MCF 10A (cell line): ENCODE results near the gene HOXA4. TPM values are rescaled to one million over a fixed set of nuclear protein-coding genes. Genes with fewer than 3 reads are reported as not detected.

Source experiments
- BruUV-seq: library from RNA; stranded (reverse); fragments of 400-500 nt; replicated peaks from 2 replicates; lab custom pipeline; 2021; lab: Mats Ljungman, UMichigan
- CTCF ChIA-PET: fragments of 300-600 bp; sonication (Branson Sonifier 250); formaldehyde crosslinking; extraction: SDS; loops from one replicate; lab custom pipeline; 2021; ENCODE audit warnings: antibody characterized with exemption, inconsistent platforms; lab: Yijun Ruan, JAX
- POLR2A ChIA-PET: fragments of 300-600, 350-650 bp; sonication (Branson Sonifier 250); formaldehyde crosslinking; extraction: SDS; loops from one replicate; lab custom pipeline; 2020; ENCODE audit warnings: antibody characterized with exemption, inconsistent platforms; lab: Yijun Ruan, JAX
- DNase-seq: peaks from one replicate; pipeline ENCODE4 v3.0.0-alpha.2; 2018; ENCODE audit not compliant: unreplicated experiment
- H3K27ac Mint-ChIP-seq: one replicate; pipeline ENCODE4 v1.8.0; 2022; ENCODE audit warnings: mild to moderate bottlenecking, low read depth, mixed read lengths; ENCODE audit not compliant: unreplicated experiment
- H3K27me3 Mint-ChIP-seq: one replicate; pipeline ENCODE4 v1.8.0; 2022; ENCODE audit warnings: mixed read lengths; ENCODE audit not compliant: insufficient read depth, unreplicated experiment
- H3K36me3 Mint-ChIP-seq: one replicate; pipeline ENCODE4 v1.8.0; 2022; ENCODE audit warnings: mild to moderate bottlenecking, moderate library complexity, mixed read lengths; ENCODE audit not compliant: insufficient read depth, unreplicated experiment
- H3K4me1 Mint-ChIP-seq: one replicate; pipeline ENCODE4 v1.8.0; 2022; ENCODE audit warnings: mixed read lengths; ENCODE audit not compliant: insufficient read depth, unreplicated experiment
- H3K4me3 Mint-ChIP-seq: one replicate; pipeline ENCODE4 v1.8.0; 2022; ENCODE audit warnings: mild to moderate bottlenecking, moderate library complexity, mixed read lengths; ENCODE audit not compliant: unreplicated experiment
- H3K9me3 Mint-ChIP-seq: one replicate; pipeline ENCODE4 v1.8.0; 2022; ENCODE audit warnings: mixed read lengths; ENCODE audit not compliant: unreplicated experiment
- CTCF ChIP-seq: fragments of 200-600 bp; IDR thresholded peaks from one replicate; pipeline ENCODE4 v1.8.0; 2022; ENCODE audit warnings: antibody characterized with exemption, mild to moderate bottlenecking; ENCODE audit not compliant: unreplicated experiment
- intact Hi-C: fragments of 100-400 bp; cut with micrococcal nuclease; formaldehyde crosslinking; loops from 2 replicates; pipeline ENCODE4 v1.14.1; 2022
- total RNA-seq: library from RNA; stranded (reverse); gene quantifications from 2 replicates; pipeline ENCODE4 v1.2.3, GENCODE V29; 2022

Gene HOXA4
- total RNA-seq, 1 experiment from 2014 or later, result 2.6 TPM

GRCh38 chr7:27100694-27101170, 29.8 kb downstream of the HOXA4 start:
- intact Hi-C loops, result no loop called here
- BruUV-seq, result no TSS peak
- no peak for TF ChIP-seq CTCF
- Mint-ChIP-seq H3K27me3 (no peaks in the 10 kb centered on the region), H3K36me3 (peaks cover 47% of the 10 kb centered on the region), H3K4me3 (peak overlapping the region; percentile 83), H3K9me3 (no peaks in the 10 kb centered on the region), H3K4me1 (peaks cover 60% of the 10 kb centered on the region), H3K27ac (peak overlapping the region; percentile 99)
- CTCF ChIA-PET, result interaction anchor here (0.6 to 6.6 kb wide), 11 partner anchors 9 to 418 kb away, joined by 3 to 198 read pairs (median 9); partner anchors contain the start of genes HOXA4 and HOXA5
- POLR2A ChIA-PET, result interaction anchor here (0.5 to 12.8 kb wide), 11 partner anchors 7 to 640 kb away, joined by 3 to 663 read pairs (median 42); partner anchors contain the start of genes HOXA5 and SKAP2
- peak; percentile 48 for DNase-seq

- CTCF ChIA-PET, result interaction anchor here (0.6 to 6.6 kb wide), 20 partner anchors 9 to 417 kb away, joined by 3 to 198 read pairs (median 6); partner anchors contain the start of genes HOXA4 and HOXA5
- Mint-ChIP-seq H3K4me3 (peak overlapping the region; percentile 83), H3K9me3 (no peaks in the 10 kb centered on the region), H3K4me1 (peaks cover 60% of the 10 kb centered on the region), H3K27ac (peak overlapping the region; percentile 99), H3K36me3 (peaks cover 45% of the 10 kb centered on the region), H3K27me3 (no peaks in the 10 kb centered on the region)
- POLR2A ChIA-PET, result interaction anchor here (0.5 to 12.8 kb wide), 27 partner anchors 8 to 900 kb away, joined by 3 to 663 read pairs (median 4); partner anchors contain the start of genes HOXA5 and SKAP2
- no TSS peak for BruUV-seq
- intact Hi-C loops, result loop anchor here (1.0 to 5.0 kb wide), 4 partner anchors 12 to 417 kb away; no protein-coding TSS in a partner anchor
- DNase-seq, result no peak
- TF ChIP-seq CTCF, result no peak
These were observed 30.8 kb downstream of the HOXA4 start for GRCh38 chr7:27099453-27100370.

- TF ChIP-seq CTCF, result no peak
- ChIA-PET POLR2A (interaction anchor here (0.6 to 12.8 kb wide), 29 partner anchors 9 to 900 kb away, joined by 3 to 663 read pairs (median 5); partner anchors contain the start of genes HOXA5 and SKAP2), CTCF (interaction anchor here (1.1 to 6.6 kb wide), 18 partner anchors 10 to 416 kb away, joined by 3 to 198 read pairs (median 6); partner anchors contain the start of genes HOXA4 and HOXA5)
- Mint-ChIP-seq H3K36me3 (peaks cover 42% of the 10 kb centered on the region), H3K9me3 (no peaks in the 10 kb centered on the region), H3K4me3 (peak overlapping the region; percentile 83), H3K27ac (peak overlapping the region; percentile 99), H3K4me1 (peaks cover 59% of the 10 kb centered on the region), H3K27me3 (no peaks in the 10 kb centered on the region)
- intact Hi-C loops, result loop anchor here (1.0 to 5.0 kb wide), 6 partner anchors 12 to 416 kb away; no protein-coding TSS in a partner anchor
- DNase-seq, result peak; percentile 74
- BruUV-seq, result TSS peak; percentile 3
These were observed 31.7 kb downstream of the HOXA4 start for GRCh38 chr7:27098578-27099451.
